A673 (cell line): ENCODE results near the gene SSC5D. TPM values are rescaled to one million over a fixed set of nuclear protein-coding genes. Genes with fewer than 3 reads are reported as not detected.
A peak's percentile ranks its signal among the peaks of the same experiment; 100 is the strongest.

Source experiments
- BruUV-seq: library from RNA; stranded (reverse); fragments of 400-500 nt; replicated peaks from 2 replicates; lab custom pipeline; 2021; lab: Mats Ljungman, UMichigan
- CTCF ChIA-PET: fragments of 300-600 bp; sonication (Branson Sonifier 250); formaldehyde crosslinking; loops from one replicate; lab custom pipeline; 2022; ENCODE audit warnings: antibody characterized with exemption; lab: Charles Lee
- POLR2A ChIA-PET: fragments of 300-600 bp; sonication (Branson Sonifier 250); formaldehyde crosslinking; loops from one replicate; lab custom pipeline; 2022; ENCODE audit warnings: antibody characterized with exemption; ENCODE audit not compliant: low non-redundant PET; lab: Charles Lee
- DNase-seq: peaks from one replicate; pipeline ENCODE4 v3.0.0-alpha.2; 2015; ENCODE audit warnings: low spot score
- H3K27ac ChIP-seq: fragments of 200-600 bp; sonication (generic); 2 replicates; pipeline ENCODE4 v1.5.1; 2016; ENCODE audit warnings: mixed run types, low read depth, mild to moderate bottlenecking, mixed read lengths, antibody characterized with exemption, low read length; ENCODE audit not compliant: poor library complexity, severe bottlenecking
- H3K27me3 ChIP-seq: fragments of 200-600 bp; sonication (generic); replicated peaks from 2 replicates; pipeline ENCODE4 v1.6.1; 2017; ENCODE audit warnings: mixed run types, low read depth, mild to moderate bottlenecking, mixed read lengths, antibody characterized with exemption, low read length; ENCODE audit not compliant: insufficient read depth, poor library complexity
- H3K36me3 ChIP-seq: fragments of 200-600 bp; sonication (generic); 2 replicates; pipeline ENCODE4 v1.6.1; 2016; ENCODE audit warnings: mixed run types, mild to moderate bottlenecking, mixed read lengths, antibody characterized with exemption, low read length; ENCODE audit not compliant: insufficient read depth, poor library complexity, severe bottlenecking
- H3K4me1 ChIP-seq: fragments of 200-600 bp; sonication (generic); 2 replicates; pipeline ENCODE4 v1.6.1; 2017; ENCODE audit warnings: mixed run types, mild to moderate bottlenecking, mixed read lengths, antibody characterized with exemption, low read length; ENCODE audit not compliant: insufficient read depth, poor library complexity, severe bottlenecking
- H3K4me3 ChIP-seq: fragments of 200-600 bp; sonication (generic); 2 replicates; pipeline ENCODE4 v1.5.1; 2016; ENCODE audit warnings: low read depth, mixed run types, mild to moderate bottlenecking, mixed read lengths, low read length; ENCODE audit not compliant: poor library complexity, severe bottlenecking
- H3K9me3 ChIP-seq: fragments of 200-600 bp; sonication (generic); 2 replicates; pipeline ENCODE4 v1.6.1; 2016; ENCODE audit warnings: mixed run types, low read depth, mild to moderate bottlenecking, mixed read lengths, antibody characterized with exemption, low read length; ENCODE audit not compliant: poor library complexity, severe bottlenecking
- EZH2 ChIP-seq: fragments of 200-600 bp; sonication (generic); IDR thresholded peaks from 2 replicates; pipeline ENCODE4 v1.6.1; 2017; ENCODE audit warnings: borderline replicate concordance, low read depth, mild to moderate bottlenecking, mixed read lengths, antibody characterized with exemption, low read length; ENCODE audit not compliant: poor library complexity, severe bottlenecking
- intact Hi-C: fragments of 100-400 bp; cut with micrococcal nuclease; formaldehyde crosslinking; loops from one replicate; pipeline ENCODE4 v1.10.0; 2022; ENCODE audit not compliant: unreplicated experiment
- total RNA-seq: library from RNA; stranded (reverse); gene quantifications from 2 replicates; pipeline ENCODE4 v1.2.3, GENCODE V29; 2021
- TF ChIP-seq, protein P1 (sequence below): fragments of 300-800, 200-600 bp; sonication (generic); conservative IDR thresholded peaks from 2 replicates; pipeline ENCODE4 v1.5.1; 2017; ENCODE audit warnings: low read depth, mild to moderate bottlenecking, antibody characterized with exemption, low read length, moderate library complexity, mixed read lengths

The SSC5D gene
- total RNA-seq, 1 experiment from 2014 or later = 1.4 TPM

DNA sequence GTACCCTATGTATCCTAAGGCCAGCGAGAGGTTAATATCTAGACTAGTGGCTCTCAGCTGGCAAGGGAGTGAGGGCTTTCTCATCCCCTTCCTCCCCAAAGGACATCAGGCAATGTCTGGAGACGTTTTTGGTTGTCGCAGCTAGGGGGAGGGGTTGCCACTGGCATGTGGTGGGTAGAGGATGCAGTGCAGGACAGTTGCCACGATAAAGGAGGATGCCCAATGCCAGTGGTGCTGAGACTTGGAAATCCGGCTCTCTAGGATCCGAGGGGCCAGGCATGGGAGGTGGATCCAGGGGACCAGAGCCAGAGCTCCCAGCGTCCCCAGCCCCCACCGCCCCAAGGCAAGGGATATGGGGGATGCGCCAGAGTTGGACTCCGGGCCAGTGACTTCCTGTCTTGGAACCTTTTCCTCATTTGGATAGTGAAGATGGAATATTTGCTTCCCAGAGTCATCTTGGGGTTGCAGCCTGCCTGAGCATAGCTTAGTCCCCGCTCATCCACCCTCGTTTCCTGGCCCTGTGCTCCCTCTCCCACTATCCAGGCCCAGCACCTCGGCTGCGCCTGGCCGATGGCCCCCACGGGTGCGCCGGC lies 4.9 kb downstream of the SSC5D start:
- no peak for DNase-seq
- Histone ChIP-seq H3K4me3 (no peak overlapping the region), H3K27me3 (no peaks in the 10 kb centered on the region), H3K36me3 (no peaks in the 10 kb centered on the region), H3K4me1 (peaks cover 6% of the 10 kb centered on the region), H3K9me3 (no peaks in the 10 kb centered on the region), H3K27ac (no peak overlapping the region)
- TF ChIP-seq, protein P1, sequence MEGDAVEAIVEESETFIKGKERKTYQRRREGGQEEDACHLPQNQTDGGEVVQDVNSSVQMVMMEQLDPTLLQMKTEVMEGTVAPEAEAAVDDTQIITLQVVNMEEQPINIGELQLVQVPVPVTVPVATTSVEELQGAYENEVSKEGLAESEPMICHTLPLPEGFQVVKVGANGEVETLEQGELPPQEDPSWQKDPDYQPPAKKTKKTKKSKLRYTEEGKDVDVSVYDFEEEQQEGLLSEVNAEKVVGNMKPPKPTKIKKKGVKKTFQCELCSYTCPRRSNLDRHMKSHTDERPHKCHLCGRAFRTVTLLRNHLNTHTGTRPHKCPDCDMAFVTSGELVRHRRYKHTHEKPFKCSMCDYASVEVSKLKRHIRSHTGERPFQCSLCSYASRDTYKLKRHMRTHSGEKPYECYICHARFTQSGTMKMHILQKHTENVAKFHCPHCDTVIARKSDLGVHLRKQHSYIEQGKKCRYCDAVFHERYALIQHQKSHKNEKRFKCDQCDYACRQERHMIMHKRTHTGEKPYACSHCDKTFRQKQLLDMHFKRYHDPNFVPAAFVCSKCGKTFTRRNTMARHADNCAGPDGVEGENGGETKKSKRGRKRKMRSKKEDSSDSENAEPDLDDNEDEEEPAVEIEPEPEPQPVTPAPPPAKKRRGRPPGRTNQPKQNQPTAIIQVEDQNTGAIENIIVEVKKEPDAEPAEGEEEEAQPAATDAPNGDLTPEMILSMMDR = no peak
- TF ChIP-seq EZH2 = no peak
- ChIA-PET CTCF (no interaction called here), POLR2A (no interaction called here)
- intact Hi-C loops = no loop called here
- no TSS peak for BruUV-seq

DNA sequence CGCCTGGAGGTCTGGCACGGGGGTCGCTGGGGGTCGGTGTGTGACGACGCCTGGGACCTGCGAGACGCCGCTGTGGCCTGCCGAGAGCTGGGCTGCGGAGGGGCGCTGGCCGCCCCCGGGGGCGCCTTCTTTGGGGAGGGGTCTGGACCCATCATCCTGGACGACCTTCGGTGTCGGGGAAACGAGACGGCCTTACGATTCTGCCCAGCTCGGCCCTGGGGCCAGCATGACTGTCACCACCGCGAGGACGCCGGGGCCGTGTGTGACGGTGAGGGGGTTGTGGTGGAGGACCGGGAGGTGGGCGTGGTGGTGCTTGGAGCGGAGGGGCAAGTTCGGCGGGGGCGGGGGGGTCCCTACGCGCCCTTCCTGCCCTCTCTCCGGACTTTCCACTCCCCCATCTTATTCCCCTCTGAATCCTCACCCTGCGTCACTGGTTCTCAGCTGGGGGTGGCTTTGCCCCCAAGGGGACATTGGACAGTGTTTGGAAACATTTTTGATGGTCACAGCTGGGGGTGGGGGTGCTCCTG lies 5.5 kb downstream of the SSC5D start:
- H3K36me3 ChIP-seq = no peaks in the 10 kb centered on the region
- no peaks in the 10 kb centered on the region for H3K27me3 ChIP-seq
- DNase-seq = no peak
- H3K9me3 ChIP-seq = no peaks in the 10 kb centered on the region
- intact Hi-C loops = no loop called here
- ChIA-PET CTCF (interaction anchor here (0.6 kb wide), 1 partner anchor 1066 kb away, joined by 5 read pairs; no protein-coding TSS in a partner anchor), POLR2A (no interaction called here)
- BruUV-seq = no TSS peak
- H3K27ac ChIP-seq = no peak overlapping the region
- peaks cover 4% of the 10 kb centered on the region for H3K4me1 ChIP-seq
- H3K4me3 ChIP-seq = no peak overlapping the region
- TF ChIP-seq, protein P1 = no peak
- no peak for TF ChIP-seq EZH2

DNA sequence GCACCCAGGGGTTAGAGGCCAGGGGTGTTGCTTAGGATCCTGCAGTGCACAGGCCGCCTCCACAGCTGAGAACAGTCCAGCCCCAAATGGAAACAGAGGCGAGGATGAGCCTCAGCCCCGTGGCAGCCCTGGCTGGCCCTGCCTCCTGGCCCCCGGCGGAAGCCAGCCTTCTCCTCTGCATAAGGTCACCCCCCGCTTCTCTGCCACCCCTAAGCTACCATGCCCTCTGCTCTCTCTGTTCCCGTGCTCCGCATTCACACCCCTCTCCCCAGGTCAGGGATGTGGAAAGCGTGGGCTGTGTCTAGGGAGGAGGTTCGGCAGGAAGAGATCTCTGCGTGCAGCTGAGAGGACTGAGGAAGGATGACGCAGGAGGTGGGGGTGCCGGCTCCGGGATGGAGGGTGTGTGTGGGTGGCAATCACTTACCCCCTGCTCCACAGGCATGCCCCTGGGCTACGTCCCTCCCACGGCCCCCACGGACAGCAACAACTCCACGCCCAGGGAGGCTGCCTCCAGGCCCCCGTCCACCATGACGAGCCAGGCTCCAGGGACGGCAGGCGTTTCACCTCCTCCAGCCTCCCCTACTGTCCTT lies 6.0 kb downstream of the SSC5D start:
- Histone ChIP-seq H3K36me3 (no peaks in the 10 kb centered on the region), H3K27me3 (no peaks in the 10 kb centered on the region), H3K27ac (peak overlapping the region; percentile 13), H3K9me3 (no peaks in the 10 kb centered on the region), H3K4me1 (peaks cover 4% of the 10 kb centered on the region), H3K4me3 (no peak overlapping the region)
- ChIA-PET CTCF (interaction anchor here (0.6 to 0.8 kb wide), 2 partner anchors 10 to 1067 kb away, joined by 3 to 5 read pairs; no protein-coding TSS in a partner anchor), POLR2A (interaction anchor here (0.5 kb wide), 1 partner anchor 17 kb away, joined by 3 read pairs; no protein-coding TSS in a partner anchor)
- intact Hi-C loops = no loop called here
- DNase-seq = no peak
- TF ChIP-seq EZH2 = no peak
- TF ChIP-seq, protein P1 = no peak
- no TSS peak for BruUV-seq
